Thyroid gland (tissue), 4 donors: Measurements from ENCODE around the gene SP5.

Source experiments
- CTCF ChIP-seq, 6 experiments: fragments of 200-600 bp in 3 of 6; fragments of 450-650 bp in 3 of 6; sonication (generic) in 3 of 6; IDR thresholded peaks; one replicate each; pipeline ENCODE4 v1.5.1; 2016 to 2019; ENCODE audit warnings: antibody characterized with exemption in 6 of 6, mild to moderate bottlenecking in 2 of 6, inconsistent platforms in 1 of 6, moderate library complexity in 1 of 6
- POLR2A ChIP-seq, 2 donors: fragments of 450-650 bp; IDR thresholded peaks; one replicate each; pipeline ENCODE4 v1.6.1; 2017; ENCODE audit warnings: antibody characterized with exemption in 2 of 2, mild to moderate bottlenecking in 2 of 2, moderate library complexity in 1 of 2

GRCh38 chr2:170766693-170767092, 51.6 kb downstream of the SP5 start:
- TF ChIP-seq CTCF (IDR thresholded peaks at IDR 0.05) (no peak), POLR2A (IDR thresholded peaks at IDR 0.05) (no peak)
